HepG2 (cell line): ENCODE measurements around the gene OGG1. TPM values are rescaled to one million over a fixed set of nuclear protein-coding genes. Genes with fewer than 3 reads are reported as not detected.

Source experiments
- ATAC-seq: fragments of 200-7000 bp; cut with Tn5 transposase; 3 replicates; pipeline ENCODE4 v1.9.1; 2020; ENCODE audit warnings: mild to moderate bottlenecking, moderate library complexity
- BruUV-seq: library from RNA; stranded (reverse); fragments of 400-500 nt; replicated peaks from 2 replicates; lab custom pipeline; 2021; lab: Mats Ljungman, UMichigan
- CTCF ChIA-PET: fragments of 300-600 bp; formaldehyde crosslinking; extraction: SDS; loops from one replicate; lab custom pipeline; 2021; ENCODE audit warnings: low total read pairs, inconsistent platforms, low intra/inter-chr PET ratio; lab: Yijun Ruan, JAX
- POLR2A ChIA-PET: fragments of 350-600 bp; sonication (Branson Sonifier 250); formaldehyde crosslinking; loops from one replicate; lab custom pipeline; 2020; ENCODE audit warnings: antibody characterized with exemption, inconsistent platforms; lab: Yijun Ruan, JAX
- DNase-seq: peaks from one replicate; pipeline ENCODE4 v3.0.0-alpha.2; 2015; ENCODE audit warnings: low spot score
- FAIRE-seq: peaks from 3 replicates; lab custom pipeline; 2011; peaks lifted over from hg19 to GRCh38; lab: Jason Lieb, UNC
- H2AFZ ChIP-seq: one replicate; pipeline ENCODE4 v1.6.1; 2011; ENCODE audit warnings: low read length, inconsistent platforms
- H3K27ac ChIP-seq: fragments of 300-600 bp; 3 replicates; pipeline ENCODE4 v1.8.0; 2011; ENCODE audit warnings: mixed run types, mild to moderate bottlenecking, mixed read lengths, low read length, inconsistent platforms; ENCODE audit not compliant: insufficient read depth; ENCODE audit errors: extremely low read length
- H3K27me3 ChIP-seq, 2 experiments: fragments of 200-600 bp in 1 of 2; 2 replicates in 1 of 2; 3 replicates in 1 of 2; pipeline versions ENCODE4 v1.6.0 to v1.8.0; 2011; ENCODE audit warnings: low read length in 2 of 2, mild to moderate bottlenecking in 2 of 2, moderate library complexity in 2 of 2, inconsistent platforms in 1 of 2; ENCODE audit not compliant: insufficient read depth in 2 of 2, control insufficient read depth in 1 of 2
- H3K36me3 ChIP-seq, 2 experiments: fragments of 200-600 bp in 1 of 2; replicated peaks in 1 of 2; 2 replicates in 1 of 2; 3 replicates in 1 of 2; pipeline versions ENCODE4 v1.5.1 to v1.8.0; 2011; ENCODE audit warnings: low read length in 2 of 2, inconsistent platforms in 1 of 2; ENCODE audit not compliant: insufficient read depth in 2 of 2, control insufficient read depth in 1 of 2
- H3K4me1 ChIP-seq: 2 replicates; pipeline ENCODE4 v1.5.1; 2012; ENCODE audit warnings: low read length, inconsistent platforms; ENCODE audit not compliant: insufficient read depth
- H3K4me2 ChIP-seq: 2 replicates; pipeline ENCODE4 v1.6.0; 2011; ENCODE audit warnings: low read depth, low read length, inconsistent platforms
- H3K4me3 ChIP-seq, 3 experiments: fragments of 200-600 bp in 1 of 3; sonication (generic), shearing (Covaris generic) in 1 of 3; replicated peaks in 1 of 3; 2 replicates each; pipeline ENCODE4 v1.5.1; 2011 to 2016; ENCODE audit warnings: low read length in 3 of 3, inconsistent platforms in 2 of 3, low read depth in 2 of 3, mild to moderate bottlenecking in 2 of 3, control low read depth in 1 of 3, mixed read lengths in 1 of 3; ENCODE audit not compliant: insufficient read depth in 1 of 3
- H3K79me2 ChIP-seq: one replicate; pipeline ENCODE4 v1.6.1; 2011; ENCODE audit warnings: low read length, inconsistent platforms; ENCODE audit not compliant: insufficient read depth
- H3K9ac ChIP-seq: 2 replicates; pipeline ENCODE4 v1.6.0; 2011; ENCODE audit warnings: mild to moderate bottlenecking, low read depth, low read length, inconsistent platforms; ENCODE audit not compliant: insufficient read depth
- H3K9me3 ChIP-seq: 2 replicates; pipeline ENCODE4 v1.5.1; 2012; ENCODE audit warnings: mild to moderate bottlenecking, low read length
- H4K20me1 ChIP-seq: 2 replicates; pipeline ENCODE4 v1.6.0; 2011; ENCODE audit warnings: inconsistent platforms, mild to moderate bottlenecking, low read length, moderate library complexity; ENCODE audit not compliant: insufficient read depth
- AGO2 ChIP-seq: fragments of 200-400 bp; formaldehyde crosslinking; optimal IDR thresholded peaks from 2 replicates; pipeline ENCODE3; 2017; ENCODE audit warnings: mild to moderate bottlenecking, low read depth, low read length, moderate library complexity
- ISX ChIP-seq: sonication (generic); formaldehyde crosslinking; conservative IDR thresholded peaks from 2 replicates; pipeline ENCODE4 v1.5.0; 2020; ENCODE audit warnings: missing genetic modification reagents
- PRDM15 ChIP-seq: sonication (generic); formaldehyde crosslinking; IDR thresholded peaks from 2 replicates; pipeline ENCODE4 v1.4.0; 2020; ENCODE audit warnings: missing genetic modification reagents
- THAP9 ChIP-seq: sonication (generic); formaldehyde crosslinking; IDR thresholded peaks from 2 replicates; pipeline ENCODE4; 2020; ENCODE audit warnings: missing genetic modification reagents, mild to moderate bottlenecking, borderline replicate concordance
- ZBTB42 ChIP-seq: sonication (generic); formaldehyde crosslinking; IDR thresholded peaks from 2 replicates; pipeline ENCODE4 v1.5.0; 2020; ENCODE audit warnings: mild to moderate bottlenecking, missing genetic modification reagents
- ZNF772 ChIP-seq: sonication (generic); formaldehyde crosslinking; IDR thresholded peaks from 2 replicates; pipeline ENCODE4 v1.5.0; 2020; ENCODE audit warnings: mild to moderate bottlenecking, missing genetic modification reagents
- ZNF83 ChIP-seq: sonication (generic); formaldehyde crosslinking; IDR thresholded peaks from 2 replicates; pipeline ENCODE4 v1.4.0; 2020; ENCODE audit warnings: missing genetic modification reagents, mild to moderate bottlenecking, borderline replicate concordance
- WGBS: methylation state at CpG from one replicate; pipeline ENCODE4 v1.1.6; 2017; ENCODE audit warnings: low lambda C conversion rate; 5-methylcytosine and 5-hydroxymethylcytosine counted together
- in situ Hi-C: cut with HindIII; loops from 2 replicates; pipeline ENCODE4 v1.10.0; 2017; ENCODE audit warnings: low pct_unique_long_range_greater_than_20kb; ENCODE audit not compliant: extremely low pct_ligation_motif_present
- intact Hi-C: fragments of 100-400 bp; cut with micrococcal nuclease; formaldehyde crosslinking; loops from one replicate; pipeline ENCODE4 v1.10.0; 2022; ENCODE audit not compliant: unreplicated experiment
- polyA plus RNA-seq, 8 experiments: library from polyadenylated mRNA; depleted of rRNA in 3 of 8; stranded (reverse) in 7 of 8; unstranded in 1 of 8; fragments of >200 nt; fragmentation: Illumina TruSeq in 4 of 8; extraction: Trizol in 4 of 8; gene quantifications; 2 replicates each; pipeline versions ENCODE4 v1.2.1 to v1.2.3, GENCODE V29; 2011 to 2016; ENCODE audit warnings: low read depth in 4 of 8, missing spikeins in 1 of 8, mixed read lengths in 1 of 8; ENCODE audit not compliant: insufficient read depth in 1 of 8
- total RNA-seq, 5 experiments: library from RNA; depleted of rRNA; stranded (reverse); fragments of >200 nt; fragmentation: Illumina TruSeq; extraction: Trizol; gene quantifications; 2 replicates each; pipeline ENCODE4 v1.2.3, GENCODE V29; 2016; ENCODE audit warnings: low read depth in 1 of 5

Gene OGG1
- total and polyA plus RNA-seq, 2 of the 13 experiments (the other 11 are each of a cell fraction or from before 2014, with no cell fraction given) = 28.7 to 33.2 TPM

- Histone ChIP-seq H3K27me3 (no peaks in the 10 kb centered on the region), H3K79me2 (no peaks in the 10 kb centered on the region), H3K4me1 (peaks cover 16% of the 10 kb centered on the region), H3K9me3 (no peaks in the 10 kb centered on the region), H3K27ac (no peak overlapping the region), H2AFZ (no peak overlapping the region), H3K4me3 (no peak overlapping the region), H3K4me2 (no peak overlapping the region), H3K9ac (no peak overlapping the region), H3K36me3 (peaks cover 14 to 29% of the 10 kb centered on the region in 2 experiments)
- WGBS = 98% methylated on average over 6 of the region's 8 CpGs
- CTCF ChIA-PET = no interaction called here
- intact Hi-C loops = no loop called here
- DNase-seq = no peak
- in situ Hi-C loops = no loop called here
- no peak for FAIRE-seq
- BruUV-seq = no TSS peak
- POLR2A ChIA-PET = no interaction called here
- no peak for TF ChIP-seq ZNF83 (CRISPR knock-in tag)
- no peak for TF ChIP-seq ZBTB42
- TF ChIP-seq, all 625 proteins: peak for 0
- ATAC-seq = no peak
- no peaks in the 10 kb centered on the region for H4K20me1 ChIP-seq
Observed at GRCh38 chr3:9779721-9780457, 30.1 kb downstream of the OGG1 start.

GRCh38 chr3:9780458-9780812 is 30.7 kb downstream of the OGG1 start:
- Histone ChIP-seq H3K79me2 (no peaks in the 10 kb centered on the region), H3K36me3 (peaks cover 14 to 34% of the 10 kb centered on the region in 2 experiments), H3K4me2 (no peak overlapping the region), H3K27me3 (no peaks in the 10 kb centered on the region), H3K4me1 (peaks cover 16% of the 10 kb centered on the region), H3K27ac (no peak overlapping the region), H3K9ac (no peak overlapping the region), H2AFZ (no peak overlapping the region), H4K20me1 (no peaks in the 10 kb centered on the region), H3K4me3 (no peak overlapping the region), H3K9me3 (no peaks in the 10 kb centered on the region)
- no peak for ATAC-seq
- ChIA-PET POLR2A (interaction anchor here (2.5 kb wide), 1 partner anchor 12 kb away, joined by 15 read pairs; the partner anchor contains the start of genes ARPC4 and TADA3), CTCF (no interaction called here)
- WGBS = over 99% methylated on average over 8 of the region's 10 CpGs
- no TSS peak for BruUV-seq
- TF ChIP-seq ZNF772 (CRISPR knock-in tag) = no peak
- peak; percentile 33 for TF ChIP-seq AGO2
- TF ChIP-seq ISX = no peak
- no peak for TF ChIP-seq THAP9 (CRISPR knock-in tag)
- TF ChIP-seq PRDM15 = no peak
- in situ Hi-C loops (no loop called here), intact Hi-C loops (no loop called here)
- no peak for DNase-seq
- no peak for FAIRE-seq
